Mammary epithelial cell (primary cell): Measurements from ENCODE around the gene EWSR1.

Experiments
- EZH2 ChIP-seq: IDR thresholded peaks from 2 replicates; pipeline ENCODE4 v1.6.1; 2012; ENCODE audit warnings: low read length, inconsistent platforms, borderline replicate concordance
- TF ChIP-seq, protein P1 (sequence below), 2 donors: IDR thresholded peaks in 1 of 2; conservative IDR thresholded peaks in 1 of 2; 2 replicates each; pipeline ENCODE4 v1.5.1; 2011 to 2012; ENCODE audit warnings: inconsistent platforms in 2 of 2, low read length in 2 of 2, mild to moderate bottlenecking in 2 of 2, control low read depth in 1 of 2, low read depth in 1 of 2; ENCODE audit not compliant: insufficient read depth in 1 of 2; ENCODE audit errors: extremely low read depth in 1 of 2

DNA sequence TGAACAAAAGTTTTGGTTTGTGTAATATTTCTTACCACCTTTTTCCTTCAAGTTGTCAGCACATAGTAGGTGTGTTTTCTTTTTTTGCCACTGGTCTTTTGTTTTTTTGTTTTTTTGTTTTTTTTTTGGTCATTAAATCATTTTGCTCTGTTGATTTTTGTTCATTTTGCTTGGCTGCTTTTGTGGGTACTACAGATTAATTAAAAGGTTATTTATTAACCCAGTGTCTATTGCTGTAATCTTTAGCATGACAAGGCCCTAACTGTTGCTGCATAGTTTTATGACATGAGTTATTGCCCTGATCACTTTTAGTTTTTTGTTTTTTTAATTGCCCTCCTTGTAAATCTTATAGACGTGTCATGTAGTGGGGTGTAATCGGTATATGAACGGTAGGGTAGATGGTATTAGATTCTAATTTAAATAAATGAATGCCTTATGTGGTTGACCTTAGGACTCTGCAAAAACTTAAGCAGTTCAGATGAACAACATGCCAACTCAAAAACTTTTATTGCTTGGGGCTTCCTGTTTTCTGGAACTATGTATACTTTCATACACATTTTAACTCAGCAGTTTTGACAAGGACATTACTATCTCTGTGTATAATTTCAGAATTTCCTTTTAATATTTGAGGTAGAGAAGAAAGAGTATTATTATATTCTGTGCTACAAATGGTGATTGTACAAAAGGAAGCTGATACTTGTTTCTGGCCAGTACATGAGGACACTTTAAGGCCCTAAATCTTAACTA lies 7.9 kb downstream of the EWSR1 start:
- TF ChIP-seq, protein P1, sequence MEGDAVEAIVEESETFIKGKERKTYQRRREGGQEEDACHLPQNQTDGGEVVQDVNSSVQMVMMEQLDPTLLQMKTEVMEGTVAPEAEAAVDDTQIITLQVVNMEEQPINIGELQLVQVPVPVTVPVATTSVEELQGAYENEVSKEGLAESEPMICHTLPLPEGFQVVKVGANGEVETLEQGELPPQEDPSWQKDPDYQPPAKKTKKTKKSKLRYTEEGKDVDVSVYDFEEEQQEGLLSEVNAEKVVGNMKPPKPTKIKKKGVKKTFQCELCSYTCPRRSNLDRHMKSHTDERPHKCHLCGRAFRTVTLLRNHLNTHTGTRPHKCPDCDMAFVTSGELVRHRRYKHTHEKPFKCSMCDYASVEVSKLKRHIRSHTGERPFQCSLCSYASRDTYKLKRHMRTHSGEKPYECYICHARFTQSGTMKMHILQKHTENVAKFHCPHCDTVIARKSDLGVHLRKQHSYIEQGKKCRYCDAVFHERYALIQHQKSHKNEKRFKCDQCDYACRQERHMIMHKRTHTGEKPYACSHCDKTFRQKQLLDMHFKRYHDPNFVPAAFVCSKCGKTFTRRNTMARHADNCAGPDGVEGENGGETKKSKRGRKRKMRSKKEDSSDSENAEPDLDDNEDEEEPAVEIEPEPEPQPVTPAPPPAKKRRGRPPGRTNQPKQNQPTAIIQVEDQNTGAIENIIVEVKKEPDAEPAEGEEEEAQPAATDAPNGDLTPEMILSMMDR (conservative IDR thresholded peaks at IDR 0.05 in 1 of 2, IDR thresholded peaks at IDR 0.05 in 1 of 2; ENCODE audit: extremely low read depth in 1 of 2, insufficient read depth in 1 of 2, low read depth in 1 of 2, low read length in 2 of 2), result no peak
- TF ChIP-seq EZH2, result no peak
